Esophagus muscularis mucosa (tissue), 4 donors: ENCODE data around the gene MCRIP2. TPM values are rescaled to one million over a fixed set of nuclear protein-coding genes. Genes with fewer than 3 reads are reported as not detected.
"Not testable (repeated sequence)": the region's sequence is repeated elsewhere in the genome, so short reads cannot be mapped to it uniquely, and the experiment has no call there.

Experiments used
- DNase-seq: peaks from one replicate; pipeline ENCODE4 v3.0.0-alpha.2; 2017; ENCODE audit errors: extremely low spot score
- H3K27ac ChIP-seq, 4 donors: fragments of 200-600 bp; sonication (generic); replicated peaks in 1 of 4; 1 replicate in 3 of 4; 2 replicates in 1 of 4; pipeline ENCODE4 v1.5.1; 2016 to 2019; ENCODE audit warnings: mild to moderate bottlenecking in 1 of 4
- H3K27me3 ChIP-seq, 4 donors: fragments of 200-600 bp; sonication (generic); one replicate each; pipeline versions ENCODE4 v1.5.1 to v1.6.0; 2016 to 2019
- H3K36me3 ChIP-seq, 4 donors: fragments of 200-600 bp; sonication (generic); one replicate each; pipeline ENCODE4 v1.5.1; 2016 to 2019
- H3K4me1 ChIP-seq, 4 donors: fragments of 200-600 bp; sonication (generic); one replicate each; pipeline ENCODE4 v1.5.1; 2016 to 2019
- H3K4me3 ChIP-seq, 4 donors: fragments of 200-600 bp; sonication (generic); 1 replicate in 2 of 4; 2 replicates in 2 of 4; pipeline ENCODE4 v1.5.1; 2016 to 2019; ENCODE audit warnings: mild to moderate bottlenecking in 4 of 4, moderate library complexity in 1 of 4
- H3K9me3 ChIP-seq, 4 donors: fragments of 200-600 bp; sonication (generic); 1 replicate in 3 of 4; 2 replicates in 1 of 4; pipeline ENCODE4 v1.5.1; 2016 to 2019
- EP300 ChIP-seq: sonication (generic); formaldehyde crosslinking; IDR thresholded peaks from one replicate; pipeline ENCODE4 v1.6.1; 2017; ENCODE audit warnings: antibody characterized with exemption
- POLR2A ChIP-seq: fragments of 450-650 bp; IDR thresholded peaks from one replicate; pipeline ENCODE4 v1.6.1; 2017; ENCODE audit warnings: antibody characterized with exemption, moderate library complexity, mild to moderate bottlenecking, low read depth
- POLR2AphosphoS5 ChIP-seq, 2 donors: sonication (generic); formaldehyde crosslinking; IDR thresholded peaks; one replicate each; pipeline ENCODE4 v1.6.1; 2017; ENCODE audit warnings: antibody characterized with exemption in 2 of 2
- WGBS: methylation state at CpG from one replicate; pipeline ENCODE4 v1.1.5; 2018; 5-methylcytosine and 5-hydroxymethylcytosine counted together
- intact Hi-C: fragments of 100-400 bp; cut with DNase I; formaldehyde crosslinking; loops from one replicate; pipeline ENCODE4 v1.15.1; 2023
- total RNA-seq, 4 donors: library from RNA; depleted of rRNA; stranded (reverse); fragments of >200 nt; gene quantifications; one replicate each; pipeline versions ENCODE4 v1.1.0 to v1.2.1, GENCODE V29; 2016
- TF ChIP-seq, protein P1 (sequence below), 3 experiments: fragments of 200-600 bp in 2 of 3; fragments of 450-650 bp in 1 of 3; sonication (generic) in 2 of 3; IDR thresholded peaks; one replicate each; pipeline ENCODE4 v1.5.1; 2017 to 2019; ENCODE audit warnings: antibody characterized with exemption in 3 of 3, mild to moderate bottlenecking in 2 of 3, moderate library complexity in 1 of 3

MCRIP2 gene
- total RNA-seq, 4 donors from 2014 or later = 50.7 to 65.4 (median 59.1) TPM

DNA sequence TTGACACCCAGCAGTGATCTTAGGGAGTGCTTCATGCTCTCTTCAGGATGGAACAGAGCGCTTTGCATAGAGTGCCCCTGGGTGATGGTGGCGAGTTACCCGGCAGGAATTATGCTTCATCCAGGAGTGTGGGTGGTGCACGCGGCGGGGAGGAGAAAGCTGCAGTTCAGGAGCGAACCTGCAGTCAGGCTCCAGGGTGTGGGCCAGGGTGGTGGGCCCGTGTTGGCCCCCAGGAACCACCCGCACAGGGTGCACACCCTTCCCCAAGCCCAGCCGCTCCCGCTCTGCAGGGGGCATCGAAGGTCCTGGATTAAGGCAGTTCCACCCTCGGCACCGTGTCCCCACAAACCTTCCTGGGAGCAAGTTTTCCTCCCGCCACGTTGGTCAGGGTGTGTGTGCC lies 47.8 kb upstream of the MCRIP2 start:
- Histone ChIP-seq H3K36me3 (peaks cover 0 to 32% (median 16%) of the 10 kb centered on the region in 4 donors), H3K27ac (no peak overlapping the region), H3K4me1 (peaks cover 11 to 47% (median 32%) of the 10 kb centered on the region in 4 donors), H3K9me3 (no peaks in the 10 kb centered on the region), H3K4me3 (no peak overlapping the region), H3K27me3 (no peaks in the 10 kb centered on the region)
- intact Hi-C loops = no loop called here
- DNase-seq = no peak
- no peak for TF ChIP-seq POLR2AphosphoS5 (IDR thresholded peaks at IDR 0.05)
- TF ChIP-seq, protein P1, sequence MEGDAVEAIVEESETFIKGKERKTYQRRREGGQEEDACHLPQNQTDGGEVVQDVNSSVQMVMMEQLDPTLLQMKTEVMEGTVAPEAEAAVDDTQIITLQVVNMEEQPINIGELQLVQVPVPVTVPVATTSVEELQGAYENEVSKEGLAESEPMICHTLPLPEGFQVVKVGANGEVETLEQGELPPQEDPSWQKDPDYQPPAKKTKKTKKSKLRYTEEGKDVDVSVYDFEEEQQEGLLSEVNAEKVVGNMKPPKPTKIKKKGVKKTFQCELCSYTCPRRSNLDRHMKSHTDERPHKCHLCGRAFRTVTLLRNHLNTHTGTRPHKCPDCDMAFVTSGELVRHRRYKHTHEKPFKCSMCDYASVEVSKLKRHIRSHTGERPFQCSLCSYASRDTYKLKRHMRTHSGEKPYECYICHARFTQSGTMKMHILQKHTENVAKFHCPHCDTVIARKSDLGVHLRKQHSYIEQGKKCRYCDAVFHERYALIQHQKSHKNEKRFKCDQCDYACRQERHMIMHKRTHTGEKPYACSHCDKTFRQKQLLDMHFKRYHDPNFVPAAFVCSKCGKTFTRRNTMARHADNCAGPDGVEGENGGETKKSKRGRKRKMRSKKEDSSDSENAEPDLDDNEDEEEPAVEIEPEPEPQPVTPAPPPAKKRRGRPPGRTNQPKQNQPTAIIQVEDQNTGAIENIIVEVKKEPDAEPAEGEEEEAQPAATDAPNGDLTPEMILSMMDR (IDR thresholded peaks at IDR 0.05) = no peak
- no peak for TF ChIP-seq EP300
- no peak for TF ChIP-seq POLR2A
- WGBS = 84% methylated on average over 9 of the region's 16 CpGs

DNA sequence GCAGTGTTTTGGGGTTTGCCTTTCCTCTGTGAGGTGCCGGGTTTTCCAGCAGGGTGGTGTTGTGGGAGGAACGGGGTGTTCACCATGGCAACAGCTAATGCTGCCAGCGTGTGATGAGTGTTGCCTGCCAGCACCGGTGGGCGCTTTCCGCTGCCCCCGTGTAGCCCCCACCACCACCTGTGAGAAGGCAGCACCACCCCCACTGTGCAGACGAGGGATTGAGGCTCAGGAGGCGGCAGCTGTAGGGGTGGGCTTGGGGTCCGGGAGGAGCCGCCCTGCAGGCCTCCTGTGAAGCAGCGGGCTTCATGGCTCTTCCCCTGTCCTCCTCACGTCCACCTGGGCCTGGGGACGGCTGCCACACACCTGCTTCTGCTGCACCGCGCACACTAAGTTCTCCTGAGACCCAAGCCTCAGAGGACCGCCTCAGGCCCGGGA lies 46.5 kb upstream of the MCRIP2 start:
- Histone ChIP-seq H3K36me3 (peaks cover 0 to 42% (median 23%) of the 10 kb centered on the region in 4 donors), H3K4me1 (peaks cover 11 to 47% (median 32%) of the 10 kb centered on the region in 4 donors), H3K27me3 (no peaks in the 10 kb centered on the region), H3K4me3 (no peak overlapping the region), H3K27ac (no peak overlapping the region), H3K9me3 (no peaks in the 10 kb centered on the region)
- intact Hi-C loops = no loop called here
- 83% methylated on average over 12 of the region's 18 CpGs for WGBS
- TF ChIP-seq EP300 (no peak), POLR2A (no peak), POLR2AphosphoS5 (IDR thresholded peaks at IDR 0.05) (no peak)
- TF ChIP-seq, protein P1 (IDR thresholded peaks at IDR 0.05) = no peak
- DNase-seq = no peak

DNA sequence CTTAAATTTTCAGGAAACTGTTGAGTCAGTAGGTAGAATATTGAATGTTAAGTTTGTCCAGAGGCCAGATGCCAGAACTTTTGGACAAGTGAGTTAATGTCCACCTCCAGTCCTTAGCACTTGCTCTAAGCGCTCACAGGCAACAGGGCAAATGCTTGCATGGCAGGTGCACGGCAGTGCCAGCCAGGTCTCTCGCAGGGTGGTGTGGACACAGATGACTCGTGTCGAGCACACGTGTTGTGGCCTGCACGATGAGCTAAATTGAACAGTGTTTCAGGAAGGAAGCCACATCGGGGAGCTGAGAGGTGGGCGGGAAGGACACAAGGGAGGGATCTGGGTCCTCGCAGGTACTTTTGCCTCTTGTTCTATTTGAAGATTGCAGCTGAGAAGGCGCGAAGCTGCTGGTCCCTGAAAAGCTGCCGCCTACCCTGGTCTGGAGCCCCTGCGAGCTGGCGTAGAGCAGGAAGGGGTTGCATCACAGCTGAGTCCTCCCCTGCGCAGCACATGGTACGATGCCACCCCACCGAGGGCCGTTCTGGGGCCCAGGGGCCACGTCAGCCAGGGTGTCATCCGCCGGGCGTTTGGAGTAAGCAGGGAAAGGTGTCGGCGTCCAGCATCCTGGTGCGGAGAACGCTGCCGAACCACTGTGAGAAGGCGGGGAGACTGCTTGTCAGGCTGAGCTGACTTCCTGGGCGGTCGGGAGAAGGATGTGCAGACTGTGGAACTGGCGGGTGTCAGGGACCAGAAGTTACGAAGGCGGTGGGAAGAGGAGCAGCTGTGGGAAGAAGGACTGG lies 45.5 kb upstream of the MCRIP2 start:
- Histone ChIP-seq H3K27me3 (no peaks in the 10 kb centered on the region), H3K27ac (no peak overlapping the region), H3K4me3 (no peak overlapping the region), H3K9me3 (no peaks in the 10 kb centered on the region), H3K36me3 (peaks cover 0 to 51% (median 25%) of the 10 kb centered on the region in 4 donors), H3K4me1 (peaks cover 3 to 38% (median 24%) of the 10 kb centered on the region in 4 donors)
- intact Hi-C loops = no loop called here
- TF ChIP-seq, protein P1 (IDR thresholded peaks at IDR 0.05) = no peak
- TF ChIP-seq POLR2A = no peak
- no peak for TF ChIP-seq EP300
- no peak for TF ChIP-seq POLR2AphosphoS5 (IDR thresholded peaks at IDR 0.05)
- WGBS = 92% methylated on average over 33 of the region's 34 CpGs
- DNase-seq = no peak

DNA sequence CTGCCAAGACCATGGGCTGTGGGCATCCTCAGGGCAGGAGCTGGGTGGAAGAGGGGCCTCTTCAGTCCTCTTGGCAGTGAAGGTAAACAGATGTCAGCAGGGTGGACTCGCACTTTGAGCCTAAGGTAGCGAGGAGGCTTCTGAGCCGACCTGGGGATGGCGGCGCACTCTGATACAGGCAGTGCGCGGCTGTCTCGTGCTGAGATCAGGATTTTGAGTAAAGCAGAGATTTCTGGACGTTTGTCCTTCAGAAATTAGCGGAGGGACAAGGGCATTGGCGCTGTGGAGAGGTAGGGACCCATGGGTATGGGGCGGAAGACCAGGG lies 44.9 kb upstream of the MCRIP2 start:
- intact Hi-C loops = no loop called here
- WGBS = 93% methylated on average over 12 of the region's 12 CpGs
- Histone ChIP-seq H3K27ac (no peak overlapping the region), H3K36me3 (peaks cover 0 to 51% (median 26%) of the 10 kb centered on the region in 4 donors), H3K4me1 (peaks cover 0 to 33% (median 19%) of the 10 kb centered on the region in 4 donors), H3K9me3 (no peaks in the 10 kb centered on the region), H3K4me3 (no peak overlapping the region), H3K27me3 (no peaks in the 10 kb centered on the region)
- TF ChIP-seq POLR2AphosphoS5 (IDR thresholded peaks at IDR 0.05) (no peak), POLR2A (no peak), EP300 (no peak)
- TF ChIP-seq, protein P1 (IDR thresholded peaks at IDR 0.05) = no peak
- no peak for DNase-seq

DNA sequence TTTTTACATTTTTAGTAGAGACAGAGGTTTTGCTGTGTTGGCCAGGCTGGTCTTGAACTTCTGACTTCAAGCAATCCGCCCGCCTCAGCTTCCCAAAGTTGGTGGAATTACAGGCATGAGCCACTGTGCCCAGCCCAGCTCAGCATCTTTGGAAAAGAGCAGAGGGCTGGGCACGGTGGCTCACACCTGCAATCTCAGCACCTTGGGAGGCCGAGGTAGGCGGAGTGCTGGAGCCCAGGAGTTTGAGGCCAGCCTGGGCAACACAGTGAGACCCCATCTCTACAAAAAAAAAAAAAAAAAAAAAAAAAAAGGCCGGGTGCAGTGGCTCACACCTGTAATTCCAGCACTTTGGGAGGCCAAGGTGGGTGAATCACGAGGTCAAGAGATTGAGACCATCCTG lies 44.0 kb upstream of the MCRIP2 start:
- DNase-seq, H3K27ac ChIP-seq, intact Hi-C loops, H3K27me3 ChIP-seq, H3K9me3 ChIP-seq, H3K4me3 ChIP-seq: not testable (repeated sequence)
- H3K36me3 ChIP-seq = peaks cover 0 to 48% (median 26%) of the 10 kb centered on the region in 4 donors
- 93% methylated on average over 7 of the region's 7 CpGs for WGBS
- peaks cover 0 to 23% (median 9%) of the 10 kb centered on the region in 4 donors for H3K4me1 ChIP-seq
